WTC11 (cell line): Measurements from ENCODE around the gene MBOAT1. TPM values are rescaled to one million over a fixed set of nuclear protein-coding genes. Genes with fewer than 3 reads are reported as not detected.

Source experiments
- ATAC-seq: fragments of 200-7000 bp; cut with Tn5 transposase; 2 replicates; pipeline ENCODE4 v1.10.0; 2021; ENCODE audit warnings: mild to moderate bottlenecking, moderate library complexity
- CTCF ChIA-PET: fragments of 300-600 bp; sonication (Branson Sonifier 250); formaldehyde crosslinking; loops from one replicate; lab custom pipeline; 2021; ENCODE audit warnings: antibody characterized with exemption; lab: Charles Lee
- POLR2A ChIA-PET: fragments of 350-600 bp; sonication (Branson Sonifier 250); formaldehyde crosslinking; loops from one replicate; lab custom pipeline; 2021; ENCODE audit warnings: antibody characterized with exemption; lab: Charles Lee
- DNase-seq: peaks from one replicate; pipeline ENCODE4 v3.0.0; 2021; ENCODE audit warnings: low spot score
- H3K27ac Mint-ChIP-seq: 2 replicates; pipeline ENCODE4 v1.8.0; 2021; ENCODE audit warnings: mixed read lengths
- H3K27me3 Mint-ChIP-seq: 2 replicates; pipeline ENCODE4 v1.8.0; 2021; ENCODE audit warnings: low read depth, mild to moderate bottlenecking, moderate library complexity, mixed read lengths
- H3K36me3 Mint-ChIP-seq: 2 replicates; pipeline ENCODE4 v1.8.0; 2021; ENCODE audit warnings: mixed read lengths
- H3K4me1 Mint-ChIP-seq: 2 replicates; pipeline ENCODE4 v1.8.0; 2022; ENCODE audit warnings: mixed read lengths
- H3K4me3 Mint-ChIP-seq: 2 replicates; pipeline ENCODE4 v1.8.0; 2021; ENCODE audit warnings: mild to moderate bottlenecking, moderate library complexity, mixed read lengths
- H3K9me3 Mint-ChIP-seq: 2 replicates; pipeline ENCODE4 v1.8.0; 2021; ENCODE audit warnings: mixed read lengths
- AR ChIP-seq: fragments of 250-450 bp; sonication (Bioruptor Pico); IDR thresholded peaks from 2 replicates; pipeline ENCODE4 v1.9.0; 2021; ENCODE audit warnings: mild to moderate bottlenecking
- ARID4B ChIP-seq: sonication (generic); formaldehyde crosslinking; IDR thresholded peaks from 2 replicates; pipeline ENCODE4 v1.8.0; 2023; ENCODE audit warnings: missing genetic modification reagents, mild to moderate bottlenecking, borderline replicate concordance
- ATF2 ChIP-seq: sonication (generic); formaldehyde crosslinking; IDR thresholded peaks from 2 replicates; pipeline ENCODE4 v1.8.1; 2022; ENCODE audit warnings: low read depth, missing genetic modification reagents, borderline replicate concordance
- CREB1 ChIP-seq: sonication (generic); formaldehyde crosslinking; IDR thresholded peaks from 2 replicates; pipeline ENCODE4 v1.8.0; 2023; ENCODE audit warnings: mild to moderate bottlenecking, missing genetic modification reagents
- CREM ChIP-seq: sonication (generic); formaldehyde crosslinking; IDR thresholded peaks from 2 replicates; pipeline ENCODE4 v1.8.1; 2022; ENCODE audit warnings: mild to moderate bottlenecking, missing genetic modification reagents, moderate library complexity
- E2F1 ChIP-seq: sonication (generic); formaldehyde crosslinking; IDR thresholded peaks from 2 replicates; pipeline ENCODE4 v1.8.0; 2022; ENCODE audit warnings: mild to moderate bottlenecking, missing genetic modification reagents
- ELF4 ChIP-seq: sonication (generic); formaldehyde crosslinking; IDR thresholded peaks from 2 replicates; pipeline ENCODE4 v1.8.1; 2022; ENCODE audit warnings: low read depth, mild to moderate bottlenecking, moderate library complexity, missing genetic modification reagents
- EMX1 ChIP-seq: fragments of 250-450 bp; sonication (Bioruptor Pico); IDR thresholded peaks from 2 replicates; pipeline ENCODE4 v1.8.0; 2021; ENCODE audit warnings: mild to moderate bottlenecking
- FOXP1 ChIP-seq: sonication (generic); formaldehyde crosslinking; IDR thresholded peaks from 2 replicates; pipeline ENCODE4 v1.8.0; 2022; ENCODE audit warnings: missing genetic modification reagents, mild to moderate bottlenecking, moderate library complexity, borderline replicate concordance
- GTF2I ChIP-seq: fragments of 250-450 bp; sonication (Bioruptor Pico); conservative IDR thresholded peaks from 2 replicates; pipeline ENCODE4 v1.4.0; 2021; ENCODE audit warnings: mild to moderate bottlenecking
- IRF2 ChIP-seq: sonication (generic); formaldehyde crosslinking; IDR thresholded peaks from 2 replicates; pipeline ENCODE4 v1.8.0; 2022; ENCODE audit warnings: low read depth, missing genetic modification reagents, borderline replicate concordance
- KAT7 ChIP-seq: sonication (generic); formaldehyde crosslinking; IDR thresholded peaks from 2 replicates; pipeline ENCODE4 v1.8.1; 2023; ENCODE audit warnings: missing genetic modification reagents, mild to moderate bottlenecking, borderline replicate concordance
- PREB ChIP-seq: sonication (generic); formaldehyde crosslinking; IDR thresholded peaks from 2 replicates; pipeline ENCODE4 v1.8.1; 2022; ENCODE audit warnings: mild to moderate bottlenecking, missing genetic modification reagents, moderate library complexity, borderline replicate concordance
- RELA ChIP-seq: sonication (generic); formaldehyde crosslinking; IDR thresholded peaks from 2 replicates; pipeline ENCODE4 v1.8.1; 2022; ENCODE audit warnings: missing genetic modification reagents, mild to moderate bottlenecking, borderline replicate concordance
- SOX15 ChIP-seq: fragments of 250-450 bp; sonication (Bioruptor Pico); IDR thresholded peaks from 2 replicates; pipeline ENCODE4 v1.9.0; 2021; ENCODE audit warnings: mild to moderate bottlenecking
- TCF7 ChIP-seq: sonication (generic); formaldehyde crosslinking; IDR thresholded peaks from 2 replicates; pipeline ENCODE4 v1.8.0; 2022; ENCODE audit warnings: mild to moderate bottlenecking, low read depth, missing genetic modification reagents, moderate library complexity
- ZNF121 ChIP-seq: sonication (generic); formaldehyde crosslinking; IDR thresholded peaks from 2 replicates; pipeline ENCODE4 v1.8.0; 2023; ENCODE audit warnings: missing genetic modification reagents
- ZNF396 ChIP-seq: fragments of 250-450 bp; sonication (Bioruptor Pico); IDR thresholded peaks from 2 replicates; pipeline ENCODE4 v1.8.0; 2021; ENCODE audit warnings: mild to moderate bottlenecking, moderate library complexity, borderline replicate concordance
- ZNF423 ChIP-seq: fragments of 250-450 bp; sonication (Bioruptor Pico); IDR thresholded peaks from 2 replicates; pipeline ENCODE4 v2.1.2; 2022; ENCODE audit warnings: mild to moderate bottlenecking, moderate library complexity
- total RNA-seq: library from RNA; stranded (reverse); gene quantifications from 3 replicates; pipeline ENCODE4 v1.2.3, GENCODE V29; 2021

MBOAT1 gene
- total RNA-seq, 1 experiment from 2014 or later: 22.9 TPM

- no peak overlapping the region for H3K4me3 Mint-ChIP-seq
- peaks cover 10% of the 10 kb centered on the region for H3K36me3 Mint-ChIP-seq
- peaks cover 27% of the 10 kb centered on the region for H3K9me3 Mint-ChIP-seq
- H3K27ac Mint-ChIP-seq: no peak overlapping the region
- ChIA-PET CTCF (no interaction called here), POLR2A (no interaction called here)
- H3K4me1 Mint-ChIP-seq: no peaks in the 10 kb centered on the region
- no peaks in the 10 kb centered on the region; the same call in 1 of the 2 replicates for H3K27me3 Mint-ChIP-seq
- ATAC-seq (no peak), DNase-seq (no peak)
- TF ChIP-seq FOXP1 (CRISPR knock-in tag) (no peak), RELA (CRISPR knock-in tag) (no peak), ZNF423 (CRISPR knock-in tag) (no peak), CREB1 (CRISPR knock-in tag) (no peak), TCF7 (CRISPR knock-in tag) (no peak), SOX15 (no peak), ELF4 (CRISPR knock-in tag) (no peak), AR (no peak), ZNF121 (CRISPR knock-in tag) (no peak), CREM (CRISPR knock-in tag) (no peak), PREB (CRISPR knock-in tag) (no peak), ATF2 (no peak), ZNF396 (no peak), IRF2 (CRISPR knock-in tag) (no peak), ARID4B (CRISPR knock-in tag) (no peak), GTF2I (CRISPR knock-in tag) (no peak)
Measured at GRCh38 chr6:20068421-20068988, 143.8 kb downstream of the MBOAT1 start.

- TF ChIP-seq KAT7 (CRISPR knock-in tag) (no peak), E2F1 (no peak), EMX1 (CRISPR knock-in tag) (no peak), IRF2 (CRISPR knock-in tag) (no peak)
- H3K27me3 Mint-ChIP-seq: no peaks in the 10 kb centered on the region
- H3K36me3 Mint-ChIP-seq: no peaks in the 10 kb centered on the region
- ChIA-PET CTCF (interaction anchor here (0.6 kb wide), 1 partner anchor 189 kb away, joined by 4 read pairs; no protein-coding TSS in a partner anchor), POLR2A (no interaction called here)
- no peaks in the 10 kb centered on the region for H3K4me1 Mint-ChIP-seq
- peaks cover 7% of the 10 kb centered on the region; the same call in 1 of the 2 replicates for H3K9me3 Mint-ChIP-seq
- H3K27ac Mint-ChIP-seq: no peak overlapping the region
- H3K4me3 Mint-ChIP-seq: no peak overlapping the region
- no peak for ATAC-seq
- DNase-seq: no peak
Measured at GRCh38 chr6:20061952-20062351, 150.3 kb downstream of the MBOAT1 start.
